CD14-positive monocyte (primary cell): Measurements from ENCODE around the gene WDR4. TPM values are rescaled to one million over a fixed set of nuclear protein-coding genes. Genes with fewer than 3 reads are reported as not detected.
A peak's percentile ranks its signal among the peaks of the same experiment; 100 is the strongest.
"Not testable (repeated sequence)": the region's sequence is repeated elsewhere in the genome, so short reads cannot be mapped to it uniquely, and the experiment has no call there.

Experiments used
- DNase-seq, 3 donors: peaks; one replicate each; pipeline ENCODE4 v3.0.0-alpha.2; 2011 to 2022
- H2AFZ ChIP-seq: 2 replicates; pipeline ENCODE4 v1.6.0; 2012; ENCODE audit warnings: mild to moderate bottlenecking, low read depth, low read length, inconsistent platforms; ENCODE audit not compliant: insufficient read depth, poor library complexity, severe bottlenecking
- H3K27ac ChIP-seq, 2 donors: 1 replicate in 1 of 2; 2 replicates in 1 of 2; pipeline ENCODE4 v1.5.1; 2012 to 2013; ENCODE audit warnings: low read length in 2 of 2, control low read depth in 1 of 2, inconsistent platforms in 1 of 2, low read depth in 1 of 2, mild to moderate bottlenecking in 1 of 2
- H3K27me3 ChIP-seq, 2 donors: one replicate each; pipeline versions ENCODE4 v1.6.0 to v1.6.1; 2011 to 2013; ENCODE audit warnings: low read length in 2 of 2; ENCODE audit not compliant: control insufficient read depth in 2 of 2, insufficient read depth in 2 of 2
- H3K36me3 ChIP-seq, 2 donors: replicated peaks in 1 of 2; 1 replicate in 1 of 2; 2 replicates in 1 of 2; pipeline versions ENCODE4 v1.5.1 to v1.6.1; 2012 to 2013; ENCODE audit warnings: low read length in 2 of 2, control low read depth in 1 of 2, inconsistent platforms in 1 of 2, mild to moderate bottlenecking in 1 of 2; ENCODE audit not compliant: insufficient read depth in 2 of 2, control insufficient read depth in 1 of 2
- H3K4me1 ChIP-seq, 2 donors: 1 replicate in 1 of 2; 2 replicates in 1 of 2; pipeline versions ENCODE4 v1.5.1 to v1.6.1; 2012 to 2013; ENCODE audit warnings: low read length in 2 of 2, control low read depth in 1 of 2, inconsistent platforms in 1 of 2, mild to moderate bottlenecking in 1 of 2, moderate library complexity in 1 of 2; ENCODE audit not compliant: insufficient read depth in 2 of 2, control insufficient read depth in 1 of 2
- H3K4me2 ChIP-seq: replicated peaks from 2 replicates; pipeline ENCODE3; 2012; ENCODE audit warnings: low read length, moderate library complexity, mild to moderate bottlenecking; ENCODE audit not compliant: poor library complexity, severe bottlenecking; ENCODE audit errors: extremely low read depth
- H3K4me3 ChIP-seq, 3 experiments: fragments of 200-600 bp in 1 of 3; sonication (generic) in 1 of 3; replicated peaks in 1 of 3; 1 replicate in 2 of 3; 2 replicates in 1 of 3; pipeline ENCODE4 v1.5.1; 2011 to 2013; ENCODE audit warnings: low read length in 3 of 3, mild to moderate bottlenecking in 3 of 3, control low read depth in 2 of 3, low read depth in 2 of 3, inconsistent platforms in 1 of 3, moderate library complexity in 1 of 3
- H3K79me2 ChIP-seq: 2 replicates; pipeline ENCODE4 v1.6.0; 2012; ENCODE audit warnings: mild to moderate bottlenecking, control low read depth, inconsistent platforms, low read length, moderate library complexity; ENCODE audit not compliant: insufficient read depth
- H3K9ac ChIP-seq: 2 replicates; pipeline ENCODE4 v1.6.0; 2017; ENCODE audit warnings: low read length, mild to moderate bottlenecking; ENCODE audit not compliant: insufficient read depth, poor library complexity, severe bottlenecking
- H3K9me3 ChIP-seq, 2 donors: replicated peaks in 1 of 2; 1 replicate in 1 of 2; 2 replicates in 1 of 2; pipeline versions ENCODE4 v1.5.1 to v1.6.1; 2012 to 2013; ENCODE audit warnings: low read length in 2 of 2, control low read depth in 1 of 2; ENCODE audit not compliant: control insufficient read depth in 1 of 2, insufficient read depth in 1 of 2
- H4K20me1 ChIP-seq: 2 replicates; pipeline ENCODE4 v1.6.0; 2012; ENCODE audit warnings: mild to moderate bottlenecking, low read length, control low read depth, moderate library complexity; ENCODE audit not compliant: insufficient read depth
- H3K27ac Mint-ChIP-seq, 7 donors: one replicate each; pipeline ENCODE4 v1.8.0; 2020; ENCODE audit warnings: mild to moderate bottlenecking in 7 of 7, mixed read lengths in 7 of 7, moderate library complexity in 6 of 7, inconsistent platforms in 2 of 7
- H3K27me3 Mint-ChIP-seq, 3 donors: one replicate each; pipeline ENCODE4 v1.8.0; 2021 to 2022; ENCODE audit warnings: low read depth in 3 of 3, mild to moderate bottlenecking in 3 of 3, mixed read lengths in 3 of 3, moderate library complexity in 3 of 3, inconsistent platforms in 1 of 3
- H3K36me3 Mint-ChIP-seq, 2 donors: one replicate each; pipeline ENCODE4 v1.8.0; 2020; ENCODE audit warnings: mixed read lengths in 2 of 2, inconsistent platforms in 1 of 2, mild to moderate bottlenecking in 1 of 2
- H3K4me1 Mint-ChIP-seq: one replicate; pipeline ENCODE4 v1.8.0; 2020; ENCODE audit warnings: mild to moderate bottlenecking, mixed read lengths
- H3K4me3 Mint-ChIP-seq, 2 donors: one replicate each; pipeline ENCODE4 v1.8.0; 2020; ENCODE audit warnings: mild to moderate bottlenecking in 2 of 2, mixed read lengths in 2 of 2, moderate library complexity in 1 of 2
- H3K9me3 Mint-ChIP-seq, 7 donors: one replicate each; pipeline ENCODE4 v1.8.0; 2020 to 2022; ENCODE audit warnings: mixed read lengths in 7 of 7, mild to moderate bottlenecking in 6 of 7, moderate library complexity in 6 of 7, inconsistent platforms in 2 of 7
- CTCF ChIP-seq: fragments of 200-600 bp; IDR thresholded peaks from one replicate; pipeline ENCODE4 v1.8.0; 2022; ENCODE audit warnings: antibody characterized with exemption, mild to moderate bottlenecking
- WGBS: methylation state at CpG from one replicate; pipeline ENCODE4 v1.1.5; 2013; ENCODE audit warnings: missing lambda C conversion rate; ENCODE audit not compliant: insufficient coverage; 5-methylcytosine and 5-hydroxymethylcytosine counted together
- intact Hi-C, 2 donors: fragments of 100-400 bp; cut with micrococcal nuclease; formaldehyde crosslinking; loops; one replicate each; pipeline versions ENCODE4 v1.15.0 to v1.15.1; 2023
- polyA plus RNA-seq, 3 donors: library from polyadenylated mRNA; depleted of rRNA in 1 of 3; unstranded in 2 of 3; stranded (reverse) in 1 of 3; fragments of 300-500 nt in 2 of 3; fragments of >200 nt in 1 of 3; fragmentation: Illumina TruSeq in 2 of 3; gene quantifications; 1 replicate in 2 of 3; 2 replicates in 1 of 3; pipeline ENCODE4 v1.2.3, GENCODE V29; 2012 to 2021

The WDR4 gene
- polyA plus RNA-seq, 3 donors, result 2.9 to 7.0 (median 3.6) TPM

GRCh38 chr21:42913476-42913875, 34.1 kb upstream of the WDR4 start:
- no peaks in the 10 kb centered on the region for H3K9me3 ChIP-seq
- no peak overlapping the region for H3K4me2 ChIP-seq
- peaks cover 17% of the 10 kb centered on the region for H4K20me1 ChIP-seq
- intact Hi-C loops, result no loop called here
- no peak overlapping the region for H3K4me3 Mint-ChIP-seq
- no peaks in the 10 kb centered on the region for H3K27me3 Mint-ChIP-seq
- H3K79me2 ChIP-seq, result no peaks in the 10 kb centered on the region
- H3K27ac ChIP-seq, result no peak overlapping the region
- 77% methylated on average over 6 of the region's 7 CpGs for WGBS
- no peak overlapping the region for H2AFZ ChIP-seq
- H3K4me3 ChIP-seq, result no peak overlapping the region
- TF ChIP-seq CTCF, result no peak
- no peaks in the 10 kb centered on the region for H3K9me3 Mint-ChIP-seq
- H3K9ac ChIP-seq, result no peak overlapping the region
- H3K4me1 ChIP-seq, result no peaks in the 10 kb centered on the region
- H3K36me3 Mint-ChIP-seq, result peaks cover 31 to 49% of the 10 kb centered on the region in 2 donors
- H3K4me1 Mint-ChIP-seq, result no peaks in the 10 kb centered on the region
- no peak for DNase-seq
- H3K36me3 ChIP-seq, result peaks cover 33 to 47% of the 10 kb centered on the region in 2 donors
- H3K27me3 ChIP-seq, result no peaks in the 10 kb centered on the region
- peak overlapping the region in 4 of 7 donors; percentile 7 to 78 (median 54) for H3K27ac Mint-ChIP-seq

GRCh38 chr21:42911920-42912319, 32.6 kb upstream of the WDR4 start:
- H2AFZ ChIP-seq, H3K9me3 Mint-ChIP-seq, H3K4me2 ChIP-seq, H3K27ac ChIP-seq, H3K4me3 ChIP-seq, H3K4me3 Mint-ChIP-seq, H3K27me3 ChIP-seq, H3K4me1 Mint-ChIP-seq, H3K4me1 ChIP-seq, H3K27me3 Mint-ChIP-seq, H3K27ac Mint-ChIP-seq, H3K9me3 ChIP-seq, DNase-seq, H3K9ac ChIP-seq, H3K79me2 ChIP-seq, intact Hi-C loops: not testable (repeated sequence)
- Histone ChIP-seq H4K20me1 (peaks cover 32% of the 10 kb centered on the region), H3K36me3 (peaks cover 43 to 62% of the 10 kb centered on the region in 2 donors)
- WGBS, result no CpG with 5 or more reads among the region's 6 CpGs
- peaks cover 40 to 63% of the 10 kb centered on the region in 2 donors for H3K36me3 Mint-ChIP-seq

- not testable (repeated sequence) for H3K9me3 ChIP-seq, H3K4me3 ChIP-seq, H2AFZ ChIP-seq, H3K9me3 Mint-ChIP-seq, H3K4me1 Mint-ChIP-seq, H3K27ac ChIP-seq, H3K9ac ChIP-seq, H3K4me2 ChIP-seq, H3K27me3 ChIP-seq, H3K4me1 ChIP-seq, H3K4me3 Mint-ChIP-seq, H3K27me3 Mint-ChIP-seq, DNase-seq
- H3K36me3 Mint-ChIP-seq, result peaks cover 63 to 92% of the 10 kb centered on the region in 2 donors
- Histone ChIP-seq H3K79me2 (peaks cover 22% of the 10 kb centered on the region), H3K36me3 (peaks cover 73 to 95% of the 10 kb centered on the region in 2 donors), H4K20me1 (peaks cover 61% of the 10 kb centered on the region)
- 99% methylated on average over 8 of the region's 9 CpGs for WGBS
- intact Hi-C loops, result loop anchor here in 1 of 2 donors (10.0 kb wide), 1 partner anchor 64 kb away; no protein-coding TSS in a partner anchor
- H3K27ac Mint-ChIP-seq, result peak overlapping the region in 1 of 7 donors; percentile 36
These were observed 29.1 kb upstream of the WDR4 start for GRCh38 chr21:42908484-42908883.
